ENCODE results near the gene C1QTNF2.
"Not testable (repeated sequence)": the region's sequence is repeated elsewhere in the genome, so short reads cannot be mapped to it uniquely, and the experiment has no call there.

- TF ChIP-seq CTCF (conservative IDR thresholded peaks at IDR 0.05 in 1 of 2, IDR thresholded peaks at IDR 0.05 in 1 of 2; ENCODE audit: low read depth in 1 of 2, low read length in 2 of 2); EZH2 (IDR thresholded peaks at IDR 0.05; ENCODE audit: low read length, missing control alignments): not testable (repeated sequence)
Measured at GRCh38 chr5:160340513-160340912, 29.9 kb downstream of the C1QTNF2 start.
